ENCODE results near the gene CHRNB4.

CHRNB4 gene

DNA sequence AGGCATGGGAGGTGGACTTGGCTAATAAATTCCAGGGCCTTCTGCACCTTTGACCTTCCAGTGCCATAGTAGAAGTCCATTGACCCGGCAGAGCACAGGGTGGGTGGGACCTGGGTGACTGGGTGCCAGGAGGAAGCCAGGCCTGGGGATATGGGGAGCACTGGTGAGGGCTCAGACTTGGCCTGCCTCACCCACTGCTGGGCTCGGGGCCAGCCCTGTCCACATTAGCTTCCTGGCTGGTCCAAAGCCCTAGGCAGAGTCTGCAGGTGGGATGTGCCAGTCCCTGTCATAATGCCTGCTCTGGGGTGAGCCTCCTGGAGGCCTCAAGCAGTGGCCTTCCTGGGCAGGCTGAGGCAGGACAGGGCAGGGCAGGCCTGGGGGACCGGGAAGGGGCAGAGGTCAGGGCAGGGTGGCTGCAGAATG, 38.1 kb upstream of the CHRNB4 start:
- H3K27me3 ChIP-seq (ENCODE audit: control insufficient read depth, insufficient read depth, low read length) = no peaks in the 10 kb centered on the region
- no peak overlapping the region for H3K4me3 ChIP-seq (ENCODE audit: low read length)
- H3K27ac ChIP-seq (ENCODE audit: low read length) = no peak overlapping the region
- H3K4me1 ChIP-seq (ENCODE audit: control insufficient read depth, low read depth, low read length) = peaks cover 19% of the 10 kb centered on the region
- H3K9ac ChIP-seq (ENCODE audit: low read length) = no peak overlapping the region
- H3K36me3 ChIP-seq (ENCODE audit: control insufficient read depth, low read depth, low read length) = no peaks in the 10 kb centered on the region
- H3K9me3 ChIP-seq (ENCODE audit: control insufficient read depth, low read depth, low read length) = no peaks in the 10 kb centered on the region

DNA sequence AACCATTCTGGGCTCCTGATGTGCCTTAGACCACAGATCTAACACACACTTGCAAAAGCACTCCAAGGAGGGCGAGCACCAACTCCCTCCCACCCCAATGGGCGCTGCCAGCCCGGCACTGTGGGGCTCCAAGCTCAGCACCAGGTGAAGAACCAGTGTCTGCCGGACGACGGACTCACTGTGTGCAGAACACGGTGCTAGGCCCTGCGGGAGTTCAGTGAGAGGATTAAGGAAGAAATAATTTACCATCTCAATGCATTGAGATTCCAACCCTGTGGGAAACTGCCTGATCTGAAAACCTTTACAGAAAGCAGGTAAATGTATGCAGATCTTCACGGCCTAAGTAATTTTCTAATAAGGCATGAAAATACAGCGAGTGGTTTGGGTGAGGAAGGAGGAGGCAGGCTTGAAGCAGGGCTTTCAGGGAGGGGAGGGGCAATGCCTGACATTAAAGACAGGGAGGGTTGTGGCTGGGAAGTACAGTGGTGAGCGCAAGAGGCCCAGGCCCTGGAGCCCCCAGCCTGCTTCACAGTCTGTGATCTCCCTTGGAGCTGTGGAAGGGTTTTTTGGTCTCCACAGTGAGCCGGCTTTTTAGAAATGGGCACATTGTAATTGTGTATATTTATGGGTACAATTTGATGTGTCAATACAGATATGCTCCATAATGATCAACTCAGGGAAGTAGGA, 35.6 kb upstream of the CHRNB4 start:
- peaks cover 30% of the 10 kb centered on the region for H3K4me1 ChIP-seq (ENCODE audit: control insufficient read depth, low read depth, low read length)
- no peak overlapping the region for H3K4me3 ChIP-seq (ENCODE audit: low read length)

DNA sequence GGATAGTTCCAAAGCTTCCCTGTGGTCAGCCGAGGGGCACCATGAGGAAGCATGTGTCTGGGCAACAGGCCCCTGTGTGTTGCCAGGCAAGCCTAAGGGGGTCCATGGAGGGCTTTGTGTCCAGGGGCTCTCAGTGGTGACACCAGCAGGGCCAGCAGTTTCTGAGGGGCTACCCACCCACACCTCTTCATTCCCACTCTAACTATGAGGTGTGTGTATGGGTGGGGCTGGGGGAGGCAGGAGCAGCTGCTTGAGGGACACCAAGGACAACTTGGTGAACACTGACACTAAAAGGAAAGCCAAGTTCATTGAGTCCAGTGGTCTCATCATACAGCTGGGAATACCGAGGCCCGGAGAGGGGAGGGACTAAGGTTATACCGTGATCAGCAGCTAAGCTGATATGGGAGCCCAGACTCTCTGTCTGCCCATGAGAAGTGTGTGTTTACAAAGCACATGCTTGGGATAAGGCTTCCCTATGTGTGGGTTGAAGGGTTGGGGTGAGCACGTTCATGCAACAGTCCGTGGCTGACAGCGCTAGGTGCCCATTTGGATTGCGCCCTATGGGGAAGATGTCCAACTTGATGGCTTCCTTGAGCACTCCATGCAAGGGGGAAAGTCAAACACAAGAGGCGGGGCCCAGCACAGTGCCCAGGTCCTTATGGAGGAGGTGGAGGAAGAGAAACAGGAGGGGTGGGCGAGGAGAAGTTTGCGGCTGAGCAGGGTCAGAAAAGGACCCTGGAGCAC, 34.8 kb upstream of the CHRNB4 start:
- H3K9me3 ChIP-seq (ENCODE audit: control insufficient read depth, low read depth, low read length) = no peaks in the 10 kb centered on the region
- H3K4me3 ChIP-seq (ENCODE audit: low read length) = no peak overlapping the region

More for the DNA sequence above, 35.6 kb upstream of the CHRNB4 start:
- Histone ChIP-seq H3K9ac (ENCODE audit: low read length) (no peak overlapping the region), H3K36me3 (ENCODE audit: control insufficient read depth, low read depth, low read length) (no peaks in the 10 kb centered on the region), H3K9me3 (ENCODE audit: control insufficient read depth, low read depth, low read length) (no peaks in the 10 kb centered on the region), H3K27me3 (ENCODE audit: control insufficient read depth, insufficient read depth, low read length) (peaks cover 4% of the 10 kb centered on the region), H3K27ac (ENCODE audit: low read length) (no peak overlapping the region)

DNA sequence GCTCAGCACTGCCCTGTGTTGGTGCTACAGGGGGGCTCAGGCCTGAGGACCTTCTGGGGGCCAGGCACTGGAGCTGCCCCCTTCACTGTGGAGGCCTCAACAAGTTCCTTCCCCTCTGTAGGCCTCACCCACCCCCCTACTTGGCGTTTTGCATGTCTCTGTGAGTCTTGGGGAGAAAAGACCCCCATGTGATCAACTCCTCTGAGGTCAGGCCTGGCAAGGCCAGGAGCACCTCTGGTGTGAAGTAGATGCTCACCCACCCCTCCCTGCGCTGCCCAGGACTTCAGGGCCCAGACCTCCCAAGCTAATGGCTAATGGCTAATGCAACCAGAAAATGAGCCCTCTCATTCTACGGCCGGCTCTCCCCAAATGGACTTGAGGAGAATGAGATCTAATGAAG, 34.2 kb upstream of the CHRNB4 start:
- H3K27ac ChIP-seq (ENCODE audit: low read length) = no peak overlapping the region
- H3K4me3 ChIP-seq (ENCODE audit: low read length) = no peak overlapping the region
- peaks cover 26% of the 10 kb centered on the region for H3K4me1 ChIP-seq (ENCODE audit: control insufficient read depth, low read depth, low read length)

More for the DNA sequence above, 34.8 kb upstream of the CHRNB4 start:
- Histone ChIP-seq H3K27me3 (ENCODE audit: control insufficient read depth, insufficient read depth, low read length) (peaks cover 4% of the 10 kb centered on the region), H3K9ac (ENCODE audit: low read length) (no peak overlapping the region), H3K4me1 (ENCODE audit: control insufficient read depth, low read depth, low read length) (peaks cover 27% of the 10 kb centered on the region), H3K36me3 (ENCODE audit: control insufficient read depth, low read depth, low read length) (no peaks in the 10 kb centered on the region), H3K27ac (ENCODE audit: low read length) (no peak overlapping the region)

DNA sequence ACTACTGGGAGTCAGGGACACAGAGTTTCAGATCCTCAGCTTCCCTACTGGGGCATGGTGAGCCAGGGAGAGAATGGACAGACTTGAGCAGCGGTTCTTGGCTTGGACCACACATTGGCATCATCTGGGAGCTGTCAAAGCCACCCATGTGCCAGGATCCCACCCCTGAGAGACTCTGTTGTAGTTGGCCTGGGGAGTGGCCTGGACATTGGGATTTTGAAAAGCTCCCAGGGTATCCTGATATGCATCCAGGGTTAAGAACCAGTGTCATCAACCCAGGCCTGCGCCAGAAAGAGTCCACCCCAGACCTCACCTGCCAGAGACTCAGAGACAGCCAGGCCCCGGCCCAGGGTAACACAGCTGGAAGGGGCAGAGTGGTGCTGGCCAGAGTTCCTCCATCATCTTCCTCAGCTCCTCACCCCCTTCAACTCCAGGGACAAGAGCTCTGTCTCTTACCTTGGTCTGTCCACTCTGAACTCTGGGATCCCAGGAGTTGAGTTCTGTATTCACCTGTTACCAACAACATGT, 33.0 kb upstream of the CHRNB4 start:
- Histone ChIP-seq H3K9me3 (ENCODE audit: control insufficient read depth, low read depth, low read length) (no peaks in the 10 kb centered on the region), H3K9ac (ENCODE audit: low read length) (no peak overlapping the region), H3K4me3 (ENCODE audit: low read length) (no peak overlapping the region), H3K4me1 (ENCODE audit: control insufficient read depth, low read depth, low read length) (peaks cover 31% of the 10 kb centered on the region), H3K27ac (ENCODE audit: low read length) (no peak overlapping the region), H3K36me3 (ENCODE audit: control insufficient read depth, low read depth, low read length) (no peaks in the 10 kb centered on the region), H3K27me3 (ENCODE audit: control insufficient read depth, insufficient read depth, low read length) (peaks cover 4% of the 10 kb centered on the region)

More for the DNA sequence above, 34.2 kb upstream of the CHRNB4 start:
- no peak overlapping the region for H3K9ac ChIP-seq (ENCODE audit: low read length)
- H3K36me3 ChIP-seq (ENCODE audit: control insufficient read depth, low read depth, low read length) = no peaks in the 10 kb centered on the region
- H3K27me3 ChIP-seq (ENCODE audit: control insufficient read depth, insufficient read depth, low read length) = peaks cover 4% of the 10 kb centered on the region
- H3K9me3 ChIP-seq (ENCODE audit: control insufficient read depth, low read depth, low read length) = no peaks in the 10 kb centered on the region

DNA sequence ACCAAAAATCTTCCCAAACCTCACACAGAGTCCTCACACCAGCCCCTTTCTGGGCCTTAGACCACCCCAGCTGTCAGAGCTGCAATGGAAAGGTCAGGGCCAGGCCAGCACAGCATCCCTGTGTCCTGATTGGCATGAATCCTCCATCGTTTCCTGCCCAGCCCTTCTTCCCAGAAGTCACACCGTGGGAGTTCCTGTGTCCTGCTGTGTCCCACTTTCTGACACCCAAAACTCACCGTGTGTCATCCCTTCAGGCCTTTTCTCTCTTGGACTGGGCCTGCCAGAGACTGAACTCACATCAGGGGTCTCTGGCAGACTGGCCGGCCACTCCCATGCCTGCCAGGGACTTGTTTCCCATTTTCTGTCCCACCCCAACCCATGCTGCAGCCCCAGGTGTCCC, 32.5 kb upstream of the CHRNB4 start:
- Histone ChIP-seq H3K27me3 (ENCODE audit: control insufficient read depth, insufficient read depth, low read length) (peaks cover 4% of the 10 kb centered on the region), H3K4me1 (ENCODE audit: control insufficient read depth, low read depth, low read length) (peaks cover 33% of the 10 kb centered on the region), H3K36me3 (ENCODE audit: control insufficient read depth, low read depth, low read length) (no peaks in the 10 kb centered on the region), H3K9ac (ENCODE audit: low read length) (no peak overlapping the region), H3K4me3 (ENCODE audit: low read length) (no peak overlapping the region), H3K9me3 (ENCODE audit: control insufficient read depth, low read depth, low read length) (no peaks in the 10 kb centered on the region), H3K27ac (ENCODE audit: low read length) (no peak overlapping the region)

DNA sequence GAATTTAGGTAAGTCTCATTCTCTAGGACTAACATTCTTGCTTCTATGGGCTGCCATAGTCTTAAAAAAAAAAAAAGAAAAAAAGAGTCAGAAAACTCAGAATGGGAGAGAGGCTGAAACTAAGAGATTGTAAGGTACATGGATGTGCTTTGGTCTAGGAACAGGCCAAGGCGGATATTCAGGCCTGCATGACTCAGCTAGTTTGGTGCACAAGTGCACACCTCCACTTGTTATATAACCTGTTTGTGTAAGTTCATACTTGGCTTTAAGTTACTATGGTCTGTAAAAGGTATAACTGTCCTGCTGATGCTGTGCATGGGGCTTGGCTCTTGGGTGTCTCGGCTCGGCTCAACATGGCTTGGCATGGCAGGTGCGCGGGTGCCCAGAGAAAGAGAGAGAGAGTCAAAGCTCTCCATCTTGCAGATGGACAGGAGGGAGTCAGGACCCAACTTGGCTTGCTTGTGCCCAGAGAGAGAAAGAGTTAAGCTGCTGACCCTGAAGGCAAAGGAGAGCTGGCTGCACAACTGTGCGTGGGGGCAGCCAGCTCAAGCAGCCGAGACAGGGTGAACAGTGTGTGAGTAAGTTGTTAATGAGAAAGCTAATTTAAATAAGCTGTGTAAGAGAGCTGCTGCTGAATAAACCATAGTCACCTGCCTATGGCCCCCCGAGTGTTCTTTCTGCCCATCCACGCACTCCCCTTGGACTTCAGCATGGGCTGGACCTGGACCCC, 31.4 kb upstream of the CHRNB4 start:
- Histone ChIP-seq H3K9ac (ENCODE audit: low read length) (no peak overlapping the region), H3K4me1 (ENCODE audit: control insufficient read depth, low read depth, low read length) (peaks cover 29% of the 10 kb centered on the region), H3K27ac (ENCODE audit: low read length) (no peak overlapping the region), H3K36me3 (ENCODE audit: control insufficient read depth, low read depth, low read length) (no peaks in the 10 kb centered on the region), H3K27me3 (ENCODE audit: control insufficient read depth, insufficient read depth, low read length) (peaks cover 4% of the 10 kb centered on the region), H3K9me3 (ENCODE audit: control insufficient read depth, low read depth, low read length) (no peaks in the 10 kb centered on the region), H3K4me3 (ENCODE audit: low read length) (no peak overlapping the region)

DNA sequence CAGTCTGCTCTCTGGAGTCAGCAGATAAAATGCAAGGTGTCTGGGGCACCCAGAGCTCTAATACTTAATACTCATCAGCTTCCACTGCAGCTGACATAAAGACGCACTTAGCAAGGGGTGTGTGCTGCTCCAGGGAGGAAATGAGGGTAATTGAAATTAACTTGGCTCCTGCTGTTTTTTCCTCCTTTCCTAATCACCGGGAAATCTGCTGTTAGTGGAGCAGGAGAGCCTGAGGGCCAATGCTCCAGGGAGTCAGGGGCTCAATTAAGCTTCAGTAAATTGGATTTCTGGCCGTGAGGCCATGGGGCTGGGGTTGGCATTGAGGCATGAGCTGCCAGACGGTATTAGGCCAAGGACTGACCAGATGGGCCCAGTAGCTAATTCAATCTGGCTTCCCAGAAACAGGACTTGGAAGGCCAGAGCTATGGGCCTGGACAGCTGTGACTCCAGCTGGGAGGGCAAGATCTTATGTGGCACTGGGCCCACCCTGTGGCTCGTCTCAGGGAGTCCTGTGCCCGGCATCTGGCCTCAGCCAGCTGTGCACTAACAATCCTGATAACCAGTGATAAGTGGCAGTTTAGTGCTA, 30.7 kb upstream of the CHRNB4 start:
- H3K27ac ChIP-seq (ENCODE audit: low read length) = no peak overlapping the region
- H3K4me1 ChIP-seq (ENCODE audit: control insufficient read depth, low read depth, low read length) = peaks cover 29% of the 10 kb centered on the region
- H3K9me3 ChIP-seq (ENCODE audit: control insufficient read depth, low read depth, low read length) = no peaks in the 10 kb centered on the region
- H3K36me3 ChIP-seq (ENCODE audit: control insufficient read depth, low read depth, low read length) = no peaks in the 10 kb centered on the region
- H3K27me3 ChIP-seq (ENCODE audit: control insufficient read depth, insufficient read depth, low read length) = peaks cover 4% of the 10 kb centered on the region
- H3K9ac ChIP-seq (ENCODE audit: low read length) = no peak overlapping the region
- no peak overlapping the region for H3K4me3 ChIP-seq (ENCODE audit: low read length)

DNA sequence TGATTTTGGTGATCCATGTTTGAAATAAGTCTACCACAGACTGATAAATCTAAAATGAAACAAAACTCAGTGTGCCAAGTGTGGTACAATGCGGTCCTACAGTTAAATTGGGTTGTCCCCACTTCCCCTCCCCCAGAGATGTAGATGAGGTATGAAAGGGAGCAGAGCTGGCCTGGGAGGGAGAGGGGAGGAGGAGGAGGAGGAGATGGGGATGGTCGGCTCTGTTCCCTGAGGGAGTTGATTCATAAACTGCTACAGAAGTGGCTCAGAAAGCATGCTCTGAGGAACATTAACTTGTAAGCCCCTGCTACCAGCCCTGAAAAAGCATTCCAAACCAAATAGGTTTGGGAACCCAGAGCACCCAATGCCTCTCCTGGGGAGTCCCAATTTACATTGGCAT, 28.0 kb upstream of the CHRNB4 start:
- Histone ChIP-seq H3K4me1 (ENCODE audit: control insufficient read depth, low read depth, low read length) (peaks cover 29% of the 10 kb centered on the region), H3K36me3 (ENCODE audit: control insufficient read depth, low read depth, low read length) (no peaks in the 10 kb centered on the region), H3K4me3 (ENCODE audit: low read length) (no peak overlapping the region), H3K9ac (ENCODE audit: low read length) (no peak overlapping the region), H3K27ac (ENCODE audit: low read length) (no peak overlapping the region), H3K27me3 (ENCODE audit: control insufficient read depth, insufficient read depth, low read length) (peaks cover 4% of the 10 kb centered on the region), H3K9me3 (ENCODE audit: control insufficient read depth, low read depth, low read length) (no peaks in the 10 kb centered on the region)

DNA sequence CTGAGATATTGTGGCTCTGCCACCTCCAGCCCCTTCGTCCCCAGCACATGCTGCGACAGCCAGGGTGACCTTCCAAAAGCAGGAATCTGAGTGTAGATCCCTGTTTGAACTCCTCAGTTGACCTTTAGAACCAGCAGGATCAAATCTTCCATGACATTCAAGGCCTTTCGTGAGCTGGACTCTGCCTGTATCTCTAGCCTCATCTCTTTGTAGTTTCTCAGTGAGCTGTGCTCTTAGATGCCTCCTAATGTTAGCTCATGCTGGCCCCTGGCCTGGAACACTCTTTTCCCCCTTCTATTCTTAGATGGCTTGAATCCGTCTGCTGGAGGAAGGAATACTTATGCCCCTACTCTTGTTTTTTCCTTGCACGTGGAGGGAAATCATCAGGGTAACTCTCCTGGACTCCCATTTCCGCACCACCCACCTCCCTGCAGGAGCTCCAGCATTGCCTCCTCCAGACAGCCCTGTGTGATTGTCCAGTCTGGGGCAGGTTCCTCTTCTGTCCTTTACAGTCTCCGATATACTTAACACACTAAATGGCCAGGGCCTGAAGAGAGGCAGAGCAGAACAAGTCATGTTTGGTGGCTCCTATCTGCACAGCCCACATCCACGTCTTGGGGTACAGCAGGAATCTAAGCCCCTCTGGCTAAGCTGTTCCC, 26.7 kb upstream of the CHRNB4 start:
- H3K9me3 ChIP-seq (ENCODE audit: control insufficient read depth, low read depth, low read length) = no peaks in the 10 kb centered on the region
- H3K4me3 ChIP-seq (ENCODE audit: low read length) = no peak overlapping the region
- no peak overlapping the region for H3K27ac ChIP-seq (ENCODE audit: low read length)
- H3K36me3 ChIP-seq (ENCODE audit: control insufficient read depth, low read depth, low read length) = no peaks in the 10 kb centered on the region
- H3K9ac ChIP-seq (ENCODE audit: low read length) = no peak overlapping the region
- H3K27me3 ChIP-seq (ENCODE audit: control insufficient read depth, insufficient read depth, low read length) = peaks cover 4% of the 10 kb centered on the region
- peaks cover 22% of the 10 kb centered on the region for H3K4me1 ChIP-seq (ENCODE audit: control insufficient read depth, low read depth, low read length)

DNA sequence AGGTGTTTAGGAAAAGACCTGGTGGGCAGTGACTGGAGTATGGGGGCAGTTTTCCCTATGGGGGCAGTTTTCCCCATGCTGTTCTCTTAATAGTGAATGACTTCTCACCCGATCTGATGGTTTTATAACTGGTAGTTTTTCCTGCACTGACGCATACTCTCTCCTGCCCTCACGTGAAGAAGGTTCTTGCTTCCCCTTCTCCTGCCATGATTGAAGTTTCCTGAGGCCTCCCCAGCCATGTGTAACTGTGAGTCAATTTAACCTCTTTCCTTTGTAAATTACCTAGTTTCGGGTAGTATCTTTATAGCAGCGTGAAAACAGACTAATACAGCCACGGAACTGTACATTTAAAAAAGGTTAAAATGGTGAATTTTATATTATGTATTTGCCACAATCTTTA, 25.0 kb upstream of the CHRNB4 start:
- Histone ChIP-seq H3K27ac (ENCODE audit: low read length) (no peak overlapping the region), H3K4me3 (ENCODE audit: low read length) (no peak overlapping the region), H3K27me3 (ENCODE audit: control insufficient read depth, insufficient read depth, low read length) (no peaks in the 10 kb centered on the region), H3K36me3 (ENCODE audit: control insufficient read depth, low read depth, low read length) (no peaks in the 10 kb centered on the region), H3K9me3 (ENCODE audit: control insufficient read depth, low read depth, low read length) (no peaks in the 10 kb centered on the region), H3K9ac (ENCODE audit: low read length) (no peak overlapping the region), H3K4me1 (ENCODE audit: control insufficient read depth, low read depth, low read length) (peaks cover 7% of the 10 kb centered on the region)

Measured in iPS-18a (cell line).